Activated CD4-positive, alpha-beta memory T cell treated with anti-CD3 and anti-CD28 coated beads for 36 hours (primary cell): ENCODE measurements around the gene RNASEH2B. TPM values are rescaled to one million over a fixed set of nuclear protein-coding genes. Genes with fewer than 3 reads are reported as not detected.

ENCODE experiments used
- CTCF ChIA-PET: fragments of 350-600 bp; sonication (Branson Sonifier 250); formaldehyde crosslinking; loops from one replicate; lab custom pipeline; 2021; ENCODE audit warnings: antibody characterized with exemption, inconsistent platforms; lab: Charles Lee
- POLR2A ChIA-PET: fragments of 350-600 bp; sonication (Branson Sonifier 250); formaldehyde crosslinking; loops from one replicate; lab custom pipeline; 2021; ENCODE audit warnings: antibody characterized with exemption; lab: Charles Lee
- DNase-seq: peaks from one replicate; pipeline ENCODE4 v3.0.0-alpha.2; 2020
- H3K27ac Mint-ChIP-seq: one replicate; pipeline ENCODE4 v1.8.0; 2021; ENCODE audit warnings: mixed read lengths
- H3K27me3 Mint-ChIP-seq: one replicate; pipeline ENCODE4 v1.8.0; 2021; ENCODE audit warnings: mixed read lengths
- H3K36me3 Mint-ChIP-seq: one replicate; pipeline ENCODE4 v1.8.0; 2021; ENCODE audit warnings: mixed read lengths
- H3K4me1 Mint-ChIP-seq: one replicate; pipeline ENCODE4 v1.8.0; 2021; ENCODE audit warnings: low read depth, mixed read lengths
- H3K4me3 Mint-ChIP-seq: one replicate; pipeline ENCODE4 v1.8.0; 2021; ENCODE audit warnings: mild to moderate bottlenecking, mixed read lengths
- H3K9me3 Mint-ChIP-seq: one replicate; pipeline ENCODE4 v1.8.0; 2021; ENCODE audit warnings: mixed read lengths
- intact Hi-C: fragments of 100-400 bp; cut with micrococcal nuclease; formaldehyde crosslinking; loops from one replicate; pipeline ENCODE4 v1.15.1; 2023
- total RNA-seq, 2 experiments: library from RNA; stranded (reverse); gene quantifications; one replicate each; pipeline ENCODE4 v1.2.3, GENCODE V29; 2021

The RNASEH2B gene
- total RNA-seq, 2 experiments from 2014 or later, result 40.8 to 48.4 TPM

GRCh38 chr13:50941146-50941545, 31.6 kb downstream of the RNASEH2B start:
- Mint-ChIP-seq H3K4me3 (no peak overlapping the region), H3K27ac (no peak overlapping the region), H3K27me3 (no peaks in the 10 kb centered on the region), H3K4me1 (peaks cover 4% of the 10 kb centered on the region), H3K36me3 (peaks cover 36% of the 10 kb centered on the region), H3K9me3 (peaks cover 2% of the 10 kb centered on the region)
- ChIA-PET POLR2A (no interaction called here), CTCF (no interaction called here)
- intact Hi-C loops, result no loop called here
- DNase-seq, result no peak

- POLR2A ChIA-PET, result no interaction called here
- H3K9me3 Mint-ChIP-seq, result peaks cover under 1% of the 10 kb centered on the region
- peak; percentile 27 for DNase-seq
- no peak overlapping the region for H3K27ac Mint-ChIP-seq
- peaks cover 4% of the 10 kb centered on the region for H3K4me1 Mint-ChIP-seq
- H3K4me3 Mint-ChIP-seq, result no peak overlapping the region
- H3K27me3 Mint-ChIP-seq, result no peaks in the 10 kb centered on the region
- CTCF ChIA-PET, result no interaction called here
- intact Hi-C loops, result no loop called here
- peaks cover 30% of the 10 kb centered on the region for H3K36me3 Mint-ChIP-seq
Observed at GRCh38 chr13:50942630-50943311, 33.2 kb downstream of the RNASEH2B start.

- intact Hi-C loops, result no loop called here
- POLR2A ChIA-PET, result no interaction called here
- CTCF ChIA-PET, result no interaction called here
- peaks cover 4% of the 10 kb centered on the region for H3K4me1 Mint-ChIP-seq
- H3K36me3 Mint-ChIP-seq, result peaks cover 25% of the 10 kb centered on the region
- H3K27me3 Mint-ChIP-seq, result no peaks in the 10 kb centered on the region
- no peak overlapping the region for H3K27ac Mint-ChIP-seq
- no peaks in the 10 kb centered on the region for H3K9me3 Mint-ChIP-seq
- H3K4me3 Mint-ChIP-seq, result no peak overlapping the region
- DNase-seq, result no peak
Observed at GRCh38 chr13:50945669-50946068, 36.1 kb downstream of the RNASEH2B start.

- intact Hi-C loops, result no loop called here
- no peak for DNase-seq
- ChIA-PET POLR2A (no interaction called here), CTCF (interaction anchor here (1.2 kb wide), 1 partner anchor 37 kb away, joined by 3 read pairs; no protein-coding TSS in a partner anchor)
- no peaks in the 10 kb centered on the region for H3K27me3 Mint-ChIP-seq
- H3K4me3 Mint-ChIP-seq, result no peak overlapping the region
- H3K27ac Mint-ChIP-seq, result no peak overlapping the region
- H3K9me3 Mint-ChIP-seq, result no peaks in the 10 kb centered on the region
- H3K4me1 Mint-ChIP-seq, result no peaks in the 10 kb centered on the region
- H3K36me3 Mint-ChIP-seq, result peaks cover 24% of the 10 kb centered on the region
Observed at GRCh38 chr13:50948601-50949000, 39.0 kb downstream of the RNASEH2B start.

- H3K4me1 Mint-ChIP-seq, result no peaks in the 10 kb centered on the region
- ChIA-PET POLR2A (no interaction called here), CTCF (interaction anchor here (1.5 kb wide), 1 partner anchor 119 kb away, joined by 4 read pairs; no protein-coding TSS in a partner anchor)
- no peak for DNase-seq
- no peak overlapping the region for H3K27ac Mint-ChIP-seq
- H3K4me3 Mint-ChIP-seq, result no peak overlapping the region
- intact Hi-C loops, result no loop called here
- no peaks in the 10 kb centered on the region for H3K27me3 Mint-ChIP-seq
- no peaks in the 10 kb centered on the region for H3K9me3 Mint-ChIP-seq
- H3K36me3 Mint-ChIP-seq, result peaks cover 16% of the 10 kb centered on the region
Observed at GRCh38 chr13:50950849-50951248, 41.3 kb downstream of the RNASEH2B start.

GRCh38 chr13:50951366-50951765, 41.8 kb downstream of the RNASEH2B start:
- Mint-ChIP-seq H3K36me3 (peaks cover 15% of the 10 kb centered on the region), H3K9me3 (no peaks in the 10 kb centered on the region), H3K4me3 (no peak overlapping the region), H3K27me3 (no peaks in the 10 kb centered on the region), H3K4me1 (no peaks in the 10 kb centered on the region), H3K27ac (no peak overlapping the region)
- ChIA-PET POLR2A (no interaction called here), CTCF (interaction anchor here (1.2 to 1.5 kb wide), 2 partner anchors 118 to 975 kb away, joined by 3 to 4 read pairs; no protein-coding TSS in a partner anchor)
- DNase-seq, result no peak
- intact Hi-C loops, result no loop called here

- intact Hi-C loops, result no loop called here
Observed at GRCh38 chr13:50955241-50955640, 45.6 kb downstream of the RNASEH2B start.

GRCh38 chr13:50955798-50956197, 46.2 kb downstream of the RNASEH2B start:
- ChIA-PET CTCF (no interaction called here), POLR2A (no interaction called here)
- intact Hi-C loops, result no loop called here
- no peak overlapping the region for H3K4me3 Mint-ChIP-seq
- H3K27ac Mint-ChIP-seq, result no peak overlapping the region
- H3K36me3 Mint-ChIP-seq, result peaks cover 10% of the 10 kb centered on the region
- no peak for DNase-seq
- H3K4me1 Mint-ChIP-seq, result peaks cover 3% of the 10 kb centered on the region
- H3K27me3 Mint-ChIP-seq, result no peaks in the 10 kb centered on the region
- H3K9me3 Mint-ChIP-seq, result no peaks in the 10 kb centered on the region

More at GRCh38 chr13:50955241-50955640, 45.6 kb downstream of the RNASEH2B start:
- Mint-ChIP-seq H3K36me3 (peaks cover 15% of the 10 kb centered on the region), H3K27ac (no peak overlapping the region), H3K4me3 (no peak overlapping the region), H3K4me1 (peaks cover 3% of the 10 kb centered on the region), H3K9me3 (no peaks in the 10 kb centered on the region), H3K27me3 (no peaks in the 10 kb centered on the region)
- ChIA-PET POLR2A (no interaction called here), CTCF (no interaction called here)
- no peak for DNase-seq

- peaks cover 13% of the 10 kb centered on the region for H3K36me3 Mint-ChIP-seq
- CTCF ChIA-PET, result no interaction called here
- no peak overlapping the region for H3K27ac Mint-ChIP-seq
- POLR2A ChIA-PET, result no interaction called here
- no peak for DNase-seq
- intact Hi-C loops, result no loop called here
- no peaks in the 10 kb centered on the region for H3K27me3 Mint-ChIP-seq
- no peak overlapping the region for H3K4me3 Mint-ChIP-seq
- H3K9me3 Mint-ChIP-seq, result no peaks in the 10 kb centered on the region
- H3K4me1 Mint-ChIP-seq, result peaks cover 3% of the 10 kb centered on the region
Observed at GRCh38 chr13:50957620-50958019, 48.0 kb downstream of the RNASEH2B start.

GRCh38 chr13:50969691-50970090, 60.1 kb downstream of the RNASEH2B start:
- no peaks in the 10 kb centered on the region for H3K4me1 Mint-ChIP-seq
- CTCF ChIA-PET, result no interaction called here
- POLR2A ChIA-PET, result no interaction called here
- H3K27me3 Mint-ChIP-seq, result no peaks in the 10 kb centered on the region
- peaks cover 30% of the 10 kb centered on the region for H3K36me3 Mint-ChIP-seq
- H3K27ac Mint-ChIP-seq, result no peak overlapping the region
- no peak overlapping the region for H3K4me3 Mint-ChIP-seq
- DNase-seq, result no peak
- intact Hi-C loops, result no loop called here
- no peaks in the 10 kb centered on the region for H3K9me3 Mint-ChIP-seq

- peaks cover 35% of the 10 kb centered on the region for H3K36me3 Mint-ChIP-seq
- POLR2A ChIA-PET, result no interaction called here
- no peaks in the 10 kb centered on the region for H3K27me3 Mint-ChIP-seq
- H3K4me3 Mint-ChIP-seq, result no peak overlapping the region
- H3K27ac Mint-ChIP-seq, result no peak overlapping the region
- no peaks in the 10 kb centered on the region for H3K4me1 Mint-ChIP-seq
- H3K9me3 Mint-ChIP-seq, result no peaks in the 10 kb centered on the region
- DNase-seq, result no peak
- intact Hi-C loops, result no loop called here
- CTCF ChIA-PET, result no interaction called here
Observed at GRCh38 chr13:50970956-50971355, 61.4 kb downstream of the RNASEH2B start.

- DNase-seq, result no peak
- Mint-ChIP-seq H3K36me3 (peaks cover 42% of the 10 kb centered on the region), H3K9me3 (no peaks in the 10 kb centered on the region), H3K27me3 (no peaks in the 10 kb centered on the region), H3K4me1 (no peaks in the 10 kb centered on the region), H3K27ac (no peak overlapping the region), H3K4me3 (no peak overlapping the region)
- ChIA-PET CTCF (no interaction called here), POLR2A (no interaction called here)
- intact Hi-C loops, result no loop called here
Observed at GRCh38 chr13:50974268-50974667, 64.7 kb downstream of the RNASEH2B start.

GRCh38 chr13:50979187-50979586, 69.6 kb downstream of the RNASEH2B start:
- Mint-ChIP-seq H3K4me3 (no peak overlapping the region), H3K27me3 (no peaks in the 10 kb centered on the region), H3K27ac (no peak overlapping the region), H3K9me3 (peaks cover 6% of the 10 kb centered on the region), H3K36me3 (peaks cover 26% of the 10 kb centered on the region), H3K4me1 (no peaks in the 10 kb centered on the region)
- intact Hi-C loops, result no loop called here
- ChIA-PET POLR2A (no interaction called here), CTCF (no interaction called here)
- DNase-seq, result no peak
